DMS114 treated with DMSO at 0.1 percent for 48 hours (cell line): Measurements from ENCODE around the gene PERM1.
A peak's percentile ranks its signal among the peaks of the same experiment; 100 is the strongest.
"Not testable (repeated sequence)": the region's sequence is repeated elsewhere in the genome, so short reads cannot be mapped to it uniquely, and the experiment has no call there.

Experiments used
- DNase-seq: peaks from one replicate; lab custom pipeline; 2025; ENCODE audit not compliant: unreplicated experiment; lab: John Stamatoyannopoulos, UW

Gene PERM1

GRCh38 chr1:1017397-1018320 is 35.8 kb upstream of the PERM1 start:
- DNase-seq, result not testable (repeated sequence)

DNA sequence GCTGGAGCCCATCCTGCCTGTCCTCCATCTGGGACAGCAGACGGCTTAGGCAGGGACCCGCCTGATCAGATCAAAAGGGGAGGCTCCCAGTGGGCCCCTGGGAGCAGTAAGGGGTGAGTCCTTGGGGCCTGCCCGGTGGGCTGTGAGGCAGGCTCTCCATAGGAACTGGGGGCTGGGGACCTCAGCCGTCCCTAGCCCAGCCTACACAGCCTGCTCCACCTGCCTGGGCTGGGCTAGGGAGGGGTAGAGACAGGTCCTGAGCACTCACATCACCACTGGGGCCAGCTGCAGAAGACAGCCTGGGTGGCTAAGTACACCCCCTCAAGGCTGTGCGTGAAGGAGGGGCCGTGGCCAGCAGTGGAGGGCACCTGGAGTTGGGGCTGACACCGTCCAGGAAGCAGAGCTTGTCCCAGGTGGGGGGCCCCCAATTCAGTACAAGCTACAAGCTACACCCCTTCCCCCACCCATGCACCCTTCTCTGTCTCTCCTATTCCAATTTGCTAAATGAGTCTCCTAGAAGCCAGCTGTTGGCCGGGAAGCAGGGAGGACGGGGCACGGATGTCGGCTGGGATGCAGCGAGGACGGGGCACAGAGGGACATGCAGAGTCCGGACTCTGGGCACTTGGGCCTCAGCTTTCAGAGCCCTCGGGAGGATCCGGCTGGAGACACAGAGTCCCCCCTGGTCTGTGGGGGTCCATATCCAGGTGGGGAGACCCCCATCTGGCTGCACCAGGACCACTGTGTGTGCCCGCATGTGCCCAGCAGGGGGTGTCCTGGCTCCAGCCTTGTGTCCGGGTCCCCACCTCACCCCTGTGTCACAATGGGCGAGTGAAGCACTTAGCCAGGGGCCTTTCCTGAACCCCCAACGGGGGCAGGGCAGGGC is 33.1 kb upstream of the PERM1 start:
- DNase-seq, result no peak

GRCh38 chr1:1013922-1014648 is 32.2 kb upstream of the PERM1 start:
- DNase-seq, result peak; percentile 57

DNA sequence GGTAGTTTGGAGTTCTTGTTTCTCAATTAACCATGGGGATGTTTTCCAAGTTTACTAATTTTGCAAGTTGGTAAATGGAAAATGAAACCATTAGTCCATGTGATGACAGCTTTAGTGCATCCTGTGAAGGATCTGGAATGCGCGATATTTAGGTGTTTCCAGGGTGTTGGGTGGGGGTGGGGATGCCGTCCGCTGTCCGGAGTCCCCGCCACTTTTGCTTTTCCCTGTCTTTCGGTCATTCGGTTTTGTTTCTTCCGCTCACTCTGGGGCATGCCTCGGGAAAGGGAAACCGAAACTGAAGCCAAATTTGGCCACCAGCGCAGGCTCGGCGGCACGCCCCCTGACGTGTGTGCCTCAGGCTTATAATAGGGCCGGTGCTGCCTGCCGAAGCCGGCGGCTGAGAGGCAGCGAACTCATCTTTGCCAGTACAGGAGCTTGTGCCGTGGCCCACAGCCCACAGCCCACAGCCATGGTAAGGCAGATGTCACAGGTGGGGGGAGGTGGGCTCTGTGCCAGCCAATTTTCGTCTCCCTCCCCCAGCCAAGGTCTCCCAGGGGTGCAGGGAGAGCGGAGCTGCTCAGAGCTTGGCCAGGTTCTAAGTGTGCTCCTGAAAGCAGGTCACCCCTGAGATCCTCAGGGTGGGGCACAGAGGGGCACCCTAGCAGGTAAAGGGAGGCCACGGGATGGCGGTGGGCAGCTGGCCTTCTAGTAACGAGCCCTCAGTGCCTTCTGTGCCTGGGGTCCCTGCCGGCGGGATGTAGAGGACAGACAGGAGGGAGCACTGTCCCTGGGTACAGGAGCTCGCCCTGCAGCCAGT is 31.4 kb upstream of the PERM1 start, which contains the start of gene ISG15:
Gene ISG15 (plus strand): TSS at position 393 of the 817 bp plus-strand sequence. CDS start 77 bp downstream, at position 470.
- peak; percentile 74 for DNase-seq

GRCh38 chr1:1012736-1013104 is 30.8 kb upstream of the PERM1 start:
- not testable (repeated sequence) for DNase-seq

GRCh38 chr1:1011396-1011949 is 29.6 kb upstream of the PERM1 start:
- DNase-seq, result no peak

DNA sequence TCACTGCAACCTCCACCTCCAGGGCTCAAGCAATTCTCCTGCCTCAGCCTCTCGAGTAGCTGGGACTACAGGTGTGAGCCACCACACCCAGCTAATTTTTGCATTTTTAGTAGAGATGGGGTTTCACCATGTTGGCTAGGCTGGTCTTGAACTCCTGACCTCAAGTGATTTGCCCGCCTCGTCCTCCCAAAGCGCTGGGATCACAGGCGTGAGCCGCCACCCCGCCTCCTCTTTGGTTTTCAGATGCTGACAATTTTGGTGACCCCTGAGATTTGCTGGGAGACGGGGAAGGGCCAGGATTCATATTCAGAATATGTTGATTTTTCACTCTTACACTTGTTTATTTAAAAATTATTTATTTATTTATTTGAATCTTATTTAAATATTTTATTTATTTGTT is 28.2 kb upstream of the PERM1 start:
- not testable (repeated sequence) for DNase-seq

DNA sequence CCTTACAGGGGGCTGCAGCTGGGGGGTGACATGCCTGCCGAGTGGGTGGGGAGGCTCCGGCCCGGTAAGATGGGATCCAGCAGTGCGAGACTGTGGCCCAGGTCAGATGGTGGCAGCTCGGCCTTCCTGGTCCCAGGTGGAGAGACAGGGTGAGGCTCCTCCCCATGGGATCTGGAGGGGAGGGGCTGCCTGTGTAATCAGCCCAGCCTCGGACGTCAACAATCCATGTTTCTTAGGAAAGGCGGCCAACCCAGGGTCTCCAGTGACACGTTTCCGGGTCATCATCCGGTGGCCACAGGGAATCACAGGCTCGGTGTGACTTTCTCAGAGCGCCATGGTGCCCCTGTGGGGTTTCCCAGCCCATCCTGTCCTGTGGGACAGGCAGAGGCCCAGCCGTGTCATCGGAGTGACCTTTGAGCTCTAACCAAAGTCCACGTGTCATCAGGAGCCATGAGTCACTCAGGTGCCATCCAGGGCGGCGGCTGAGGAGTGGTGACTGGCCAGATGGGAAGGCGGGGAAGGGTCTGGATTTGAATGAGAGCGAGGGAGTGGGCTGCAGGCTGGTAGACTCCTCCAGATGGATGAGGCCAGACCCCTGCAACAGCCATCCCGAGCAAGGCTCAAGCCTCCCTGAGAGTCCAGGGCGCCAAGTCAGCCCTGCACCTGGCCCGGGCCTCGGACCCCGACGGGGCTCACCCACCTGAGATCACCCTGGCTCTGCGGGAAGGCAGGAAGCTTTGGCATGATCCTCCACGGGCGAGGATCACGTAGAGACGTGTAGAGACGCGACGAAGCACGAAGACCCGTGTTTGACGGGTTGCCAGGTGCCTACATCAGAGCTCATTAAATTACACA is 24.6 kb upstream of the PERM1 start:
- no peak for DNase-seq

- no peak for DNase-seq
These were observed 23.9 kb upstream of the PERM1 start for GRCh38 chr1:1005774-1006304.

DNA sequence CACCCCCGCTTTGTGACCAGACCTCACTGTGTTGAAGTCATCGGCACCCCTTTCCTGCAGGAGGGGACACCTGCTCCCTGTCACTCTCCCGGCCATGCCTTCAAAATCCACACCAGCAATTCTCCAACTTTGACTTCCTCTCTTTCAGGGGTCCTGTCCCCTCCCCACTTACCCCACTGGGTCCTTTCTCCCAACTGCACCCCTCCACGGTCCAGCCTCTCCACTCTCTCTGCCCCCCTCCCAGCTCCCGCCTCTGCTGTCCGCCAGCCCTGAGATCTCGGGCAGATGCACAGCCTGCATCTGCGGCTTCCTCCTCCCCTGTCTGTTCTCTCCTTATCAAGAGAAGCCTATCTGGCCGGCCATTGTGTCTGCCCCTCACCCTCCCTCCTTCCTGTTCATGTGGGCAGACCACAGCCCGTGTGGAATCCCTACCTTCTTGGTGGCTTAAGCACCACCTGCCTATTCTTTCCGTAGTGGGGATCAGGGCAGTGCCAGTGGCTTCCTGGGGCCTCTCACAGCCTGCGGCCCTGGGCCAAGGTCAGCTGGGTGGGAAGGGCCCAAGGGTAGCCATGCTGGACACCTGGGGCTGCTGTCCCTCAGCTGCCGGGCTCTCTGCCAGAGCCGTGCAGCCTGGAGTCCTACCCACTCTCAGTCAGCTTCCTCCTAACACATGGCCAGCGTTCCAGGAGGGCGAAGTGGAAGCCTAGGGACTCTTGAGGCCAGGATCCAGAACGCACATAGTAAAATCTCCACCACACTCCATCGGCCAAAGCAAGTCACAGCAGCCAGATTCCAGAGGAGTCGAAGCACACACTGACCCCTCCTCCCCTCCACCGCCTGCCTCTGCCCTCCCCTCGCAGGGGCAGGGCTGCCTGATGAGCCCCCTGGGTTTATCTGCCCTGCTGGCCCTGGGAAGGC is 23.1 kb upstream of the PERM1 start:
- no peak for DNase-seq

GRCh38 chr1:1004420-1004779 is 22.5 kb upstream of the PERM1 start:
- DNase-seq, result no peak

DNA sequence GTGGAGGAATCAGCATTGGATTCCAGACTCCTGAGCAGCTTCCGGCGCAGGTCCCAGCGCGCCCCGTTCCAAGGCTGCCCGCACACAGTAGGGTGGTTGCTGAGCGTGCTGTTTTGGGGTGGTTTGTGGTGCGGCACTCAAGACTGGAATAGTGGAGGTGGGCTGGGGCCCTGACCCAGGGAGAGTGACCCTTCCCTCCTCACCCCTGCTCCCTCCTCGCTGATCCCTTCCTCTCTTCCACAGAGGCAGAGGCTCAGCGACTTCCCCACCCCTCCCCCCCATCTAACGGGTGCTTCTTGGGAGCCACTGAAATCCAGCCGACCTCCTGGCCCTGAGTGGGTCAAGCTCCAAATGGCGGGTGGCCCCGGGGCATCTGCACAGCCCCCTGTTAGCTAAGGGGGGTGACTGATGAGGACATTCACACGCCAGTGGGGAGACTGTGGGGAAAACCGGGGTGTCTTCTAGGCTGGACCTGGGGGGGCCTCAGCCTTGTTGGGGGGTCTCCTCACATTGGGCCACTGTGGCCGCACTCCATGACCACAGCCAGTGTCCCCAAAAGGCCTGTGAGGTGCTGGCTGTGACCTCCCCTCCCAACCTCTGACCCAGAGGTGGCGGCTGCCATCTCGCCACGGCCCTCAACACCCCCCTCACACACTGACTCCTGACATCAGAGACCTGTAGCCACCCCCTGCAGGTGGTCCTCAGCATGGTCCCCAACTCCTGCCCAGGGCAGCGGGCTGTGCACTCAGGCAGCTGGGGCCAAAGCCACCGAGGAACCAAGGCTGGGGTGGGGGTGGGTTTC is 21.9 kb upstream of the PERM1 start:
- no peak for DNase-seq

- no peak for DNase-seq
These were observed 19.3 kb upstream of the PERM1 start for GRCh38 chr1:1001057-1001783.

- DNase-seq, result peak; percentile 36
These were observed 18.6 kb upstream of the PERM1 start for GRCh38 chr1:1000357-1001056.

DNA sequence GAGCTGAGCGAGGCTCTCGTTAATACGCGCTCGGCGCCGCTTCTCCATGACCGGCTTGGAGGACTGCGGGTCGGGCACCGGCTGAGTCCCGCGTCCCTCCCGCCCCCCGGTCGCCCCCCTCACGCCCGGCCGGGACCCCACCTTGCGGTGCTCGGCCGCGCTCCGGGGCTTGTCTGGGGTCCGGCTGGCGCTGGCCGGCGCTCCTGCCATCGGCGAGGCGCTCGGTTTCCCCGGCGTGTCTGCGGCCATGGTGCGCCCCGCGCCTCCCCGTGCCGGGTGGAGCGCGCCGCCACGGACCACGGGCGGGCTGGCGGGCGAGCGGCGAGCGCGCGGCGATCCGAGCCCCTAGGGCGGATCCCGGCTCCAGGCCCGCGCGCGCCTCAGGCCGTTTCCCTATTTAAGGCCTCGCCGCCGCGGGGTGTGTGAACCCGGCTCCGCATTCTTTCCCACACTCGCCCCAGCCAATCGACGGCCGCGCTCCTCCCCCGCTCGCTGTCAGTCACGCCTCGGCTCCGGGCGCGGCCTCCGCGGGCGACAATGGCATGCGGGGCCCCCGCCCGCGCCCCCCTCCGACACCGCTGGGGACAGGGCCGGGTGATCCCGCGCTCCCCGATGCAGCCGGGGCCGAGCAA is 17.9 kb upstream of the PERM1 start, which contains the start of gene HES4:
Gene HES4 (minus strand): TSS at position 373 of the 632 bp plus-strand sequence. CDS start 124 bp downstream, at position 249.
- DNase-seq, result peak; percentile 64
